ENCODE results near the gene ADORA3. TPM values are rescaled to one million over a fixed set of nuclear protein-coding genes. Genes with fewer than 3 reads are reported as not detected.

ADORA3 gene
- total and polyA plus RNA-seq, 12 donors: 0.17 to 4.7 (median 1.9) TPM; not detected in 2

DNA sequence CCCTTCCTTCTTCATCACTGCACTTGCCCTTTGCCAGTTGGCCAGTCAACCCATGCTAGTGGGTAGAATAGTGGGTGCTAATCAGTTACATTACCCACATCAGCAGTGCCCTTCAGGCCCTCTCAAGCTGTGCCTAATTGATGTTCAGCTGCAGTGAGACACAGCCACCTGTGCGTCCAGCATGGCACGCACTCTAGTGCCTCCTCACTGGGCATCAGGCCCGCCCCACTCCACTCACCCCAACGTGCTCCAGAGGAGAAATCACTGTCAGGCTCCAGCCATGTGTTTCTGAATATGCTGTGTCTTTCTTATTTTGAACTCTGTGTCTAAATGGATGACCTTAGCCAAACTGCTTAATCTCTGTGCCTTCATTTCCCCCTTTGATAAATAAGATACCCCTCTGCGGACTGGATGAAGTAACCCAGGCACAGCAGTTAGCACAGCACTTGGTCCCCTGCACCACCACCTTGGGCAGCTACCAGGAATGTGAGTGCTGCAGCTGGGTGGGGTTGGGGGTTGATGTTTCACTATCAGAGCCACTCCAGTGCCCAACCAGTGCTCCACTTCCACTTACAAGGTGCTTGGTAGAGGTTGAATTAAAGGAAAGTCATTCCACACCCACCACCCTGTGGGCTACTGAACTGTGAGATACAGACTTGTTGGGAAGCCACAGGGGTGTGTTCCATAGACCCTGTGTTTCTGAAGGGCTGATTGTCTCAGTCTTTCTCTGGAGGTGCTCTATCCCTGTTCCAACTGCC is 8.9 kb upstream of the ADORA3 start:
- intact Hi-C loops (cut with DNase I): loop anchor here in 5 of 10 donors (1.0 to 10.0 kb wide), 4 partner anchors 62 to 112 kb away; no protein-coding TSS in a partner anchor
- peak overlapping the region in 1 of 10 donors; percentile 24 for H3K27ac ChIP-seq
- TF ChIP-seq, protein P1, sequence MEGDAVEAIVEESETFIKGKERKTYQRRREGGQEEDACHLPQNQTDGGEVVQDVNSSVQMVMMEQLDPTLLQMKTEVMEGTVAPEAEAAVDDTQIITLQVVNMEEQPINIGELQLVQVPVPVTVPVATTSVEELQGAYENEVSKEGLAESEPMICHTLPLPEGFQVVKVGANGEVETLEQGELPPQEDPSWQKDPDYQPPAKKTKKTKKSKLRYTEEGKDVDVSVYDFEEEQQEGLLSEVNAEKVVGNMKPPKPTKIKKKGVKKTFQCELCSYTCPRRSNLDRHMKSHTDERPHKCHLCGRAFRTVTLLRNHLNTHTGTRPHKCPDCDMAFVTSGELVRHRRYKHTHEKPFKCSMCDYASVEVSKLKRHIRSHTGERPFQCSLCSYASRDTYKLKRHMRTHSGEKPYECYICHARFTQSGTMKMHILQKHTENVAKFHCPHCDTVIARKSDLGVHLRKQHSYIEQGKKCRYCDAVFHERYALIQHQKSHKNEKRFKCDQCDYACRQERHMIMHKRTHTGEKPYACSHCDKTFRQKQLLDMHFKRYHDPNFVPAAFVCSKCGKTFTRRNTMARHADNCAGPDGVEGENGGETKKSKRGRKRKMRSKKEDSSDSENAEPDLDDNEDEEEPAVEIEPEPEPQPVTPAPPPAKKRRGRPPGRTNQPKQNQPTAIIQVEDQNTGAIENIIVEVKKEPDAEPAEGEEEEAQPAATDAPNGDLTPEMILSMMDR (IDR thresholded peaks at IDR 0.05): no peak
- H3K9me3 ChIP-seq: no peaks in the 10 kb centered on the region
- peaks cover 38 to 98% (median 89%) of the 10 kb centered on the region in 9 donors for H3K4me1 ChIP-seq
- no peaks in the 10 kb centered on the region for H3K27me3 ChIP-seq
- H3K4me3 ChIP-seq: no peak overlapping the region
- WGBS, 2 donors: 67 to 73% methylated on average over 5 of the region's 5 CpGs
- H3K36me3 ChIP-seq: no peaks in the 10 kb centered on the region
- DNase-seq (no peak), ATAC-seq (no peak)

DNA sequence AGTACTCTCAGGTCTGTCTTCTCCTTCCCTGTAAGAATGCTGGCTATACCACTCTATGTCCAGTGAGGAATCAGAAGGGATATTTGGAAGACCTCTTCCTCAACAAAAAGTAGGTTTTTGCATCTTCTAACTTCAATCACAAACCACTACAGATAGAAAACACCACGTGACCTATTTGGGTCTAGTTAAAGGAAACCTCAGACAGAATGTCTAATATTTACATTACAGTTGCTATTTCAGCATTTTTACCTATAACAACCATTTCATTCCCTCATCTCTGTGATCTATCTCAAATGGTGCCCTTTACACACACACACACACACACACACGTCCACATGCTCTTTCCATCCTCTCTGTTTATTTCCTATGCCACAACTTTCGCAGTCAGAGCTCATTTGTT is 7.9 kb upstream of the ADORA3 start:
- no peaks in the 10 kb centered on the region for H3K27me3 ChIP-seq
- TF ChIP-seq, protein P1 (IDR thresholded peaks at IDR 0.05): no peak
- intact Hi-C loops (cut with DNase I): loop anchor here in 5 of 10 donors (2.0 to 10.0 kb wide), 4 partner anchors 63 to 113 kb away; no protein-coding TSS in a partner anchor
- no peaks in the 10 kb centered on the region for H3K36me3 ChIP-seq
- DNase-seq (no peak), ATAC-seq (no peak)
- H3K27ac ChIP-seq: peak overlapping the region in 3 of 10 donors; percentile 90 to 97 (median 93)
- no peak overlapping the region for H3K4me3 ChIP-seq
- no peaks in the 10 kb centered on the region for H3K9me3 ChIP-seq
- 85 to 91% methylated on average over 3 of the region's 3 CpGs for WGBS, 2 donors
- peaks cover 34 to 95% (median 84%) of the 10 kb centered on the region in 9 donors for H3K4me1 ChIP-seq

DNA sequence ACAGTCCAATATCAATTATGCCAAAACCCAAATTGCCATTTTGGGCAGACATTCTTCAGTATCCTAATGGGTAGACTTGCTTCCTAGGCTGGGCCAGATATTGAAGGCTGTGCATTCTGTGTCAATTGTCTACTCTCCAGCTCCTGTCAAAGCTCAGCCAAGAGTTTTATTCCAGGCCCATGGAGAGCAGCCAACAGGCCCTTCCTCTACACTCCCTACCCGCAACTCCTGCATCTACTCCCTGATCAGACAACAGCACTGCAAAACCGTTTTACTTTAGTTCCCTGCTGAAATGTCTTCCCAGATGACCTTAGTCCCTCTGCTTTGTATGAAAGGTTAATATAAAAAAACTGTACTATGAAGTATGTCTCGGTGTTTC is 6.6 kb upstream of the ADORA3 start:
- H3K27ac ChIP-seq: peak overlapping the region in 9 of 10 donors; percentile 40 to 99 (median 89)
- no peaks in the 10 kb centered on the region for H3K27me3 ChIP-seq
- peak; percentile 53 to 86 for DNase-seq
- H3K9me3 ChIP-seq: no peaks in the 10 kb centered on the region
- TF ChIP-seq, protein P1 (IDR thresholded peaks at IDR 0.05): no peak
- peaks cover 24 to 95% (median 70%) of the 10 kb centered on the region in 9 donors for H3K4me1 ChIP-seq
- no peak overlapping the region for H3K4me3 ChIP-seq
- 7 to 10% methylated on average over 3 of the region's 3 CpGs for WGBS, 2 donors
- H3K36me3 ChIP-seq: no peaks in the 10 kb centered on the region
- intact Hi-C loops (cut with DNase I): loop anchor here (2.0 to 10.0 kb wide), 11 partner anchors 65 to 247 kb away; partner anchors contain the start of gene DDX20 (in 4 of the 10)
- peak; percentile 31 to 77 (median 50) for ATAC-seq

DNA sequence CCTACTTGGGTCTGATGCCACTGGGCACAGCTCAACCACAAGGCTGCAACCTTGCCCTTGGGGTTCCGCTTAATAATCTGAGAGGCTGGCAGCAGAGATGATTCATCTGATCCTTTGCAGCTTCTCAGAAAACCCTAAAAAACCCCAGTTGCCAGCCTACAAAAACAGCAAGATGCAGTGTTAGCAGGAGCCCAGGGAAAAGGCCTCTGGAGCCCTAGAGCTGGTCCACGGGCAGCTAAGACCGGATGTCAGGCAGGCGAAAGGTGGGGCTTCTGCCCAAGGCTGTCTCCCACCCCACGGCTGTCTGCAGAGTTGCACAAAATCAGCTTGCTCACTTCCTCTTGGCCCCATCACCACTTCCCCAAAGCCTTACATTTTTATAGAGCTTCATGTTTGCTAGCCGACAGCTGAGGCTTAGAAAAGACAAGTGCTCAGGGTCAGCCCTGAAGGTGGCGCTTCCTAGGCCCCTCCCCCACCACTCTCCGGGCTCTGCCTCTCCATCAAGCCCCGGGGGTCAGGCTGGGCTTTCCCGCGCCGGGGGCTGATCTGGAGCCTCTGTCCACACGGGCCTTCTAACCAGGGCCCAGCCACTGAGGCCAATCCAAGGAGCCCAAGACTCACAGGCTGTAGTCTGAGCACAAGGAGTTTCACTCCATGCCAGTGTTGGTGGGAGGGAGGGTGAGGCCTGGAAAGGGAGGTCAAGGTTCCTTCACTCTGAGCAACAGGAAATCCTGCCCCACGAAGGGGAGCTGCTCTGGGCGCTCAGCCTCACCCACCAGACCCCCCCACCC is 4.2 kb upstream of the ADORA3 start:
- H3K4me1 ChIP-seq: peaks cover 20 to 95% (median 48%) of the 10 kb centered on the region in 9 donors

More for the DNA sequence above, 4.2 kb upstream of the ADORA3 start:
- H3K4me3 ChIP-seq: peak overlapping the region in 9 of 10 donors; percentile 6 to 52 (median 31)
- intact Hi-C loops (cut with DNase I): loop anchor here (1.0 to 10.0 kb wide), 10 partner anchors 85 to 250 kb away; partner anchors contain the start of gene DDX20 (in 6 of the 10)
- peak overlapping the region; percentile 61 to 99 (median 90) for H3K27ac ChIP-seq
- DNase-seq (peak; percentile 73 to 79), ATAC-seq (peak; percentile 59 to 85 (median 75))
- H3K36me3 ChIP-seq: no peaks in the 10 kb centered on the region
- H3K9me3 ChIP-seq: no peaks in the 10 kb centered on the region
- no peaks in the 10 kb centered on the region for H3K27me3 ChIP-seq
- 20 to 22% methylated on average over 15 of the region's 15 CpGs for WGBS, 2 donors
- TF ChIP-seq, protein P1 (IDR thresholded peaks at IDR 0.05): no peak

All from heart right ventricle (tissue), 16 donors.